ENCODE results near the gene GABRD. TPM values are rescaled to one million over a fixed set of nuclear protein-coding genes. Genes with fewer than 3 reads are reported as not detected.

Gene GABRD, protein sequence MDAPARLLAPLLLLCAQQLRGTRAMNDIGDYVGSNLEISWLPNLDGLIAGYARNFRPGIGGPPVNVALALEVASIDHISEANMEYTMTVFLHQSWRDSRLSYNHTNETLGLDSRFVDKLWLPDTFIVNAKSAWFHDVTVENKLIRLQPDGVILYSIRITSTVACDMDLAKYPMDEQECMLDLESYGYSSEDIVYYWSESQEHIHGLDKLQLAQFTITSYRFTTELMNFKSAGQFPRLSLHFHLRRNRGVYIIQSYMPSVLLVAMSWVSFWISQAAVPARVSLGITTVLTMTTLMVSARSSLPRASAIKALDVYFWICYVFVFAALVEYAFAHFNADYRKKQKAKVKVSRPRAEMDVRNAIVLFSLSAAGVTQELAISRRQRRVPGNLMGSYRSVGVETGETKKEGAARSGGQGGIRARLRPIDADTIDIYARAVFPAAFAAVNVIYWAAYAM
- total RNA-seq (2022; extraction: Qiagen RNA extraction) = 0.19 to 0.66 TPM (median 0.44 TPM) in 5 replicates

DNA sequence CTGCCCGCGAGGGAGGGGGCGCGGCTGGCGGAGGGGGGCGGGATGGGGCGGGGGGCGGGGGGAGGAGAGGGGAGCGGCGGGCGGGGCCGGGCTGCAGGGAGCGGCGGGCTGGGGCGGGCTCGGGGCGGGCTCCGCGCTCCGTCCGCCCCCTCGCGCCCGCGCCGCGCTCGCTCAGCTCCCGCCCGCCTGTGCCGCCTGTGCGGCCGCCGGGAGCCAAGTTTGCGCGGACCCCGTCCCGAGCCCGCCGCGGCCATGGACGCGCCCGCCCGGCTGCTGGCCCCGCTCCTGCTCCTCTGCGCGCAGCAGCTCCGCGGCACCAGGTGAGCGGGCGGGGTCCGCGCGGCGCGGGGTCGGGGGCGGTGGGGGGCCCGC lies at the start of gene GABRD:
Gene GABRD, plus strand, starts transcription at position 174 of the 372 bp plus-strand sequence. Its CDS starts 79 bp downstream, at position 253.

DNA sequence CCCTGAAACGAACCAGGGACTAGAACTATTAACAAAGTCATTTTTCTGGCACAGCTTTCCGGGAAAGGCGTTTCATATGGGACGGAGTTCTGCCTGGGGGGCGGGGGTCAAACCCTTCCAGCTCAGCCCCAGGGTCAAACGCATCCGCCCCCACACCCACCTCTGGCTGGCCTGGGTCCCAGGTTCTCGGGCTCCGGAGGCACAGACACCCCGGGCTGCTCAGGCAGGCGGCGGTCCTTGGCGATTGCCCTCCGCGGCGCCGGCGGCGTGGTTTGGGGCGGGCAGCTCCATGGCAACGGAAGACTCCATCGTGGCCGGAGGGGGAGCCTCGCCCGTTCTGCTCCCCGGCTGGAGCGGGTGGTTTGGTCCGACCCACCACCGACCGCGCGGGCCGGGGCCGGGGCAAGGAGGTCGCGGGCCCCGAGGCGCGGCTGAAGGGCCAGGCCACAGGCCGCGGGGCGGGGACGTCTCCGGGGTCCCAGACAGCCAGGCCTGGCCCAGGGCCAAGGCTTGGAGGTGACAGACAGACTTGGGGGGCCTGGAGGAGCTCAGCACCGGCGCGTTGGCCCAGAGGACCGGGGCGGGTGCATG lies 15.5 kb upstream of the GABRD start, which contains the start of gene CFAP74:
Gene CFAP74, minus strand, starts transcription at position 246 of the 591 bp plus-strand sequence. CDS start 12,830 bp downstream, outside the sequence.

DNA sequence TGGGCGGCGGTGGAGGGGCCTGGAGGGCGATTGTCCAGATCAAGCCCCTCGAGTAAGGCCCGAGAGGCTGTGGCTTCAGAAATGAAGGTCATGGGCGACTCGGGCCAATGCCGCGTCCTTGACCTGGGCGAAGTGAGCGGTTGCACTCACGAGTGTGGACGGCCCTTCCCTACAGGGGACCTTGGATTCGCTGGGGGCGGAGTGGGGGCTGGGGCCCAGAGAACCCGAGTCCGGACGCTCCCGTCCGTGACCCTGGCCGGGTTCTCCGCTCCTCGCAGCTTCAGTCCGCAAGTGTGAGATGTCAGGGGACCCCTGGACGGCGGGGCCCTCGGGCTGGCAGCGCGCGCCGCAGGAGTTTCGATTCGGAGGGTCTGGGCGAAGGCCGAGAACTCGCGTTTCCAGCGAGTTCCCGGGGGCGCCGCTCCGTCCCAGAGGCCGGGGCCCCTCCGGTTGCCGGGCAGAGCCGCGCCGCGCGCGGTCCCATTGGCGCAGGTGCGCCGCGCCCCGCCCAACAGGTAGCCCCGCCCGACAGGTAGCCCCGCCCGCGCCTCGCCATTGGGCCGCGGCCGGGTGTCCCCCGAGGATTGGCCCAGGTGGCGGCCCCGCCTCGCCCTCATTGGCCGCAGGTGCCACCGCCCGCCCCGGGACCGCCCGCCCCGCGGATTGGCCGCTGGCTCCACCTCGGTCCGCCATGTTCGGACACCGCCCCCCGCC lies 30.7 kb downstream of the GABRD start, which contains the start of gene PRKCZ:
Gene PRKCZ, plus strand, starts transcription at position 694 of the 714 bp plus-strand sequence. CDS start 220 bp downstream, outside the sequence.

Other genes with a start within 250 kb of the GABRD start
- gene NADK, start 240.9 kb upstream of the GABRD start, total RNA-seq (2022; extraction: Qiagen RNA extraction) = 31.9 to 42.6 TPM (median 39.5 TPM) in 5 replicates
- 173 to 208 TPM (median 198 TPM) in 5 replicates for gene GNB1, start 128.3 kb upstream of the GABRD start, total RNA-seq (2022; extraction: Qiagen RNA extraction)
- gene CALML6, start 104.1 kb upstream of the GABRD start, total RNA-seq (2022; extraction: Qiagen RNA extraction) = 0.12 to 0.23 TPM (median 0.15 TPM) in 5 replicates
- gene TMEM52, start 100.1 kb upstream of the GABRD start, total RNA-seq (2022; extraction: Qiagen RNA extraction) = 0.37 to 1.6 TPM (median 1.2 TPM) in 5 replicates
- 0.02 to 0.07 TPM (median 0.06 TPM) in 3 of 5 replicates, not detected in the others for gene CFAP74, start 15.6 kb upstream of the GABRD start, total RNA-seq (2022; extraction: Qiagen RNA extraction)
- gene PRKCZ, start 31.1 kb downstream of the GABRD start, total RNA-seq (2022; extraction: Qiagen RNA extraction) = 8.0 to 10.9 TPM (median 9.2 TPM) in 5 replicates
- 37.4 to 65.6 TPM (median 60.7 TPM) in 5 replicates for gene FAAP20, start 175.4 kb downstream of the GABRD start, total RNA-seq (2022; extraction: Qiagen RNA extraction)
- gene SKI, start 209.0 kb downstream of the GABRD start, total RNA-seq (2022; extraction: Qiagen RNA extraction) = 22.2 to 25.1 TPM (median 24.5 TPM) in 5 replicates